HCT116 (cell line): ENCODE measurements around the gene CDH1.

Source experiments
- FOSL1 ChIP-seq: IDR thresholded peaks from 2 replicates; pipeline ENCODE4 v1.6.1; 2012; ENCODE audit warnings: low read depth
- YY1 ChIP-seq: IDR thresholded peaks from 2 replicates; pipeline ENCODE4 v1.6.1; 2011; ENCODE audit warnings: low read length, low read depth, moderate library complexity, mild to moderate bottlenecking; ENCODE audit not compliant: insufficient replicate concordance; ENCODE audit errors: extremely low read depth
- TF ChIP-seq, protein P1 (sequence below), 3 experiments: fragments of 200-600 bp in 1 of 3; sonication (generic) in 1 of 3; IDR thresholded peaks in 2 of 3; conservative IDR thresholded peaks in 1 of 3; 2 replicates each; pipeline ENCODE4 v1.5.1; 2012 to 2017; ENCODE audit warnings: low read depth in 2 of 3, low read length in 2 of 3, antibody characterized with exemption in 1 of 3, borderline replicate concordance in 1 of 3, control low read depth in 1 of 3, mild to moderate bottlenecking in 1 of 3, mixed read lengths in 1 of 3, mixed run types in 1 of 3, moderate library complexity in 1 of 3; ENCODE audit not compliant: insufficient read depth in 1 of 3
- TF ChIP-seq, protein P2 (sequence below): IDR thresholded peaks from 2 replicates; pipeline ENCODE4 v1.6.1; 2012
- TF ChIP-seq, protein P3 (sequence below): IDR thresholded peaks from 2 replicates; pipeline ENCODE4 v1.6.1; 2011; ENCODE audit warnings: mild to moderate bottlenecking, low read length, moderate library complexity; ENCODE audit not compliant: insufficient replicate concordance; ENCODE audit errors: extremely low read depth

DNA sequence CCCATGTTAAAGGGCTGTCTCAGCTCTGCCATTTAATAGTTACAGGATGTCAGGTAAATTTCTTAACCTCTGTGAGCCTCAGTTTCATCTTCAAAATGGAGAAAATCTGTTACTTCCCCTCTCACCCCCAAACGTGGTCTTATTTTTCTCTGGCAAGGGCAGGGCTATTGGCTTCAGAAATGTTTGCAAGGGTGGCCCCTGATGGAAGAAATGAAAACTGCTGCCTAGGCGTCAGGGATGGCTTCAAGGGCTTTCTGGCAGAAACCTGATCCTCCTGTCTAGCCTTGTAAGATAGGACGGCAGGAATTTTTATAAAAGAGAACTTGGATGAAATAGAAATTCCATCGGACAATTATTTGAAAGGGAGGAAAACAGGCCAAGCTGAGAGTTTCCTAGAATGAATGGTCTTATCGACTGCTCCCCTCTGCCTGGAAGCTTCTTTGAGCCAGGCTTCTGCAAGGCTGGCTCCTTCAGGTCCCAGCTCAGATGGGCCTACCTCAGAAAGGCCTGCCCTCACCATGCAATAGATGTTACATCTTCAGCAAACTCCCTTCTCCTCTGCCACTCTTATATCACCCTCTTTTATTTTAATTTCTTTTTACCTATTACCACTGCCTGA lies 63.3 kb downstream of the CDH1 start:
- TF ChIP-seq, protein P1, sequence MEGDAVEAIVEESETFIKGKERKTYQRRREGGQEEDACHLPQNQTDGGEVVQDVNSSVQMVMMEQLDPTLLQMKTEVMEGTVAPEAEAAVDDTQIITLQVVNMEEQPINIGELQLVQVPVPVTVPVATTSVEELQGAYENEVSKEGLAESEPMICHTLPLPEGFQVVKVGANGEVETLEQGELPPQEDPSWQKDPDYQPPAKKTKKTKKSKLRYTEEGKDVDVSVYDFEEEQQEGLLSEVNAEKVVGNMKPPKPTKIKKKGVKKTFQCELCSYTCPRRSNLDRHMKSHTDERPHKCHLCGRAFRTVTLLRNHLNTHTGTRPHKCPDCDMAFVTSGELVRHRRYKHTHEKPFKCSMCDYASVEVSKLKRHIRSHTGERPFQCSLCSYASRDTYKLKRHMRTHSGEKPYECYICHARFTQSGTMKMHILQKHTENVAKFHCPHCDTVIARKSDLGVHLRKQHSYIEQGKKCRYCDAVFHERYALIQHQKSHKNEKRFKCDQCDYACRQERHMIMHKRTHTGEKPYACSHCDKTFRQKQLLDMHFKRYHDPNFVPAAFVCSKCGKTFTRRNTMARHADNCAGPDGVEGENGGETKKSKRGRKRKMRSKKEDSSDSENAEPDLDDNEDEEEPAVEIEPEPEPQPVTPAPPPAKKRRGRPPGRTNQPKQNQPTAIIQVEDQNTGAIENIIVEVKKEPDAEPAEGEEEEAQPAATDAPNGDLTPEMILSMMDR (IDR thresholded peaks at IDR 0.05 in 2 of 3, conservative IDR thresholded peaks at IDR 0.05 in 1 of 3; ENCODE audit: borderline replicate concordance in 1 of 3, insufficient read depth in 1 of 3, low read depth in 2 of 3, low read length in 2 of 3), result peak; percentile 87 to 90 (median 88)
- TF ChIP-seq, protein P2, sequence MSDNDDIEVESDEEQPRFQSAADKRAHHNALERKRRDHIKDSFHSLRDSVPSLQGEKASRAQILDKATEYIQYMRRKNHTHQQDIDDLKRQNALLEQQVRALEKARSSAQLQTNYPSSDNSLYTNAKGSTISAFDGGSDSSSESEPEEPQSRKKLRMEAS, result no peak
- TF ChIP-seq FOSL1 (no peak), YY1 (no peak)
- TF ChIP-seq, protein P3, sequence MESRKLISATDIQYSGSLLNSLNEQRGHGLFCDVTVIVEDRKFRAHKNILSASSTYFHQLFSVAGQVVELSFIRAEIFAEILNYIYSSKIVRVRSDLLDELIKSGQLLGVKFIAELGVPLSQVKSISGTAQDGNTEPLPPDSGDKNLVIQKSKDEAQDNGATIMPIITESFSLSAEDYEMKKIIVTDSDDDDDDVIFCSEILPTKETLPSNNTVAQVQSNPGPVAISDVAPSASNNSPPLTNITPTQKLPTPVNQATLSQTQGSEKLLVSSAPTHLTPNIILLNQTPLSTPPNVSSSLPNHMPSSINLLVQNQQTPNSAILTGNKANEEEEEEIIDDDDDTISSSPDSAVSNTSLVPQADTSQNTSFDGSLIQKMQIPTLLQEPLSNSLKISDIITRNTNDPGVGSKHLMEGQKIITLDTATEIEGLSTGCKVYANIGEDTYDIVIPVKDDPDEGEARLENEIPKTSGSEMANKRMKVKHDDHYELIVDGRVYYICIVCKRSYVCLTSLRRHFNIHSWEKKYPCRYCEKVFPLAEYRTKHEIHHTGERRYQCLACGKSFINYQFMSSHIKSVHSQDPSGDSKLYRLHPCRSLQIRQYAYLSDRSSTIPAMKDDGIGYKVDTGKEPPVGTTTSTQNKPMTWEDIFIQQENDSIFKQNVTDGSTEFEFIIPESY, result no peak
